ENCODE results near the gene ATXN7L2. TPM values are rescaled to one million over a fixed set of nuclear protein-coding genes. Genes with fewer than 3 reads are reported as not detected.

ATXN7L2 gene
- polyA plus RNA-seq, 4 donors, result 7.3 to 17.6 (median 12.7) TPM

GRCh38 chr1:109495738-109496137 lies 12.0 kb downstream of the ATXN7L2 start:
- DNase-seq (ENCODE audit: low read depth in 4 of 4, low spot score in 3 of 4), result no peak

- no peak for DNase-seq (ENCODE audit: low read depth in 4 of 4, low spot score in 3 of 4)
These were observed 13.9 kb downstream of the ATXN7L2 start for GRCh38 chr1:109497449-109498160.

GRCh38 chr1:109498161-109498801 lies 14.6 kb downstream of the ATXN7L2 start:
- DNase-seq (ENCODE audit: low read depth in 4 of 4, low spot score in 3 of 4), result peak in 3 of 4 donors; percentile 46 to 77 (median 60)

- DNase-seq (ENCODE audit: low read depth in 4 of 4, low spot score in 3 of 4), result no peak
These were observed 15.4 kb downstream of the ATXN7L2 start for GRCh38 chr1:109499081-109499480.

GRCh38 chr1:109499661-109500536 lies 16.2 kb downstream of the ATXN7L2 start:
- no peak for DNase-seq (ENCODE audit: low read depth in 4 of 4, low spot score in 3 of 4)

GRCh38 chr1:109500941-109501381 lies 17.3 kb downstream of the ATXN7L2 start:
- DNase-seq (ENCODE audit: low read depth in 4 of 4, low spot score in 3 of 4), result no peak

GRCh38 chr1:109501644-109502363 lies 18.1 kb downstream of the ATXN7L2 start:
- DNase-seq (ENCODE audit: low read depth in 4 of 4, low spot score in 3 of 4), result no peak

- no peak for DNase-seq (ENCODE audit: low read depth in 4 of 4, low spot score in 3 of 4)
These were observed 18.7 kb downstream of the ATXN7L2 start for GRCh38 chr1:109502364-109502851.

GRCh38 chr1:109503935-109504334 lies 20.2 kb downstream of the ATXN7L2 start:
- DNase-seq (ENCODE audit: low read depth in 4 of 4, low spot score in 3 of 4), result no peak

GRCh38 chr1:109504974-109505373 lies 21.3 kb downstream of the ATXN7L2 start:
- no peak for DNase-seq (ENCODE audit: low read depth in 4 of 4, low spot score in 3 of 4)

GRCh38 chr1:109508001-109508872 lies 24.5 kb downstream of the ATXN7L2 start:
- DNase-seq (ENCODE audit: low read depth in 4 of 4, low spot score in 3 of 4), result no peak

- DNase-seq (ENCODE audit: low read depth in 4 of 4, low spot score in 3 of 4), result no peak
These were observed 25.1 kb downstream of the ATXN7L2 start for GRCh38 chr1:109508873-109509175.

- no peak for DNase-seq (ENCODE audit: low read depth in 4 of 4, low spot score in 3 of 4)
These were observed 25.8 kb downstream of the ATXN7L2 start, which contains the start of gene AMIGO1 for GRCh38 chr1:109509176-109510134. TSS of gene AMIGO1 (minus strand) at chr1:109509727. CDS start at chr1:109508912, 815 bp downstream.

- no peak for DNase-seq (ENCODE audit: low read depth in 4 of 4, low spot score in 3 of 4)
These were observed 29.5 kb downstream of the ATXN7L2 start for GRCh38 chr1:109513110-109513710.

- DNase-seq (ENCODE audit: low read depth in 4 of 4, low spot score in 3 of 4), result no peak
These were observed 31.1 kb downstream of the ATXN7L2 start for GRCh38 chr1:109514846-109515245.

- DNase-seq (ENCODE audit: low read depth in 4 of 4, low spot score in 3 of 4), result no peak
These were observed 33.2 kb downstream of the ATXN7L2 start for GRCh38 chr1:109516872-109517271.

- DNase-seq (ENCODE audit: low read depth in 4 of 4, low spot score in 3 of 4), result no peak
These were observed 33.6 kb downstream of the ATXN7L2 start for GRCh38 chr1:109517337-109517736.

All from left renal pelvis (tissue), 4 donors.